ENCODE results near the gene ERVMER34-1.

Gene ERVMER34-1

GRCh38 chr4:52716364-52717151, 34.7 kb downstream of the ERVMER34-1 start:
- no peak for DNase-seq

- no peak for DNase-seq
Observed at GRCh38 chr4:52715914-52716313, 35.3 kb downstream of the ERVMER34-1 start.

GRCh38 chr4:52715255-52715897, 35.8 kb downstream of the ERVMER34-1 start:
- DNase-seq, result no peak

GRCh38 chr4:52714597-52715254, 36.5 kb downstream of the ERVMER34-1 start:
- no peak for DNase-seq

GRCh38 chr4:52713456-52713937, 37.7 kb downstream of the ERVMER34-1 start:
- DNase-seq, result no peak

- peak; percentile 76 to 96 for DNase-seq
Observed at GRCh38 chr4:52712251-52713130, 38.7 kb downstream of the ERVMER34-1 start.

GRCh38 chr4:52711834-52712250, 39.4 kb downstream of the ERVMER34-1 start:
- no peak for DNase-seq

GRCh38 chr4:52711272-52711671, 40.0 kb downstream of the ERVMER34-1 start:
- no peak for DNase-seq

- DNase-seq, result no peak
Observed at GRCh38 chr4:52709155-52709554, 42.1 kb downstream of the ERVMER34-1 start.

- DNase-seq, result peak; percentile 60 to 79
Observed at GRCh38 chr4:52704661-52705060, 46.6 kb downstream of the ERVMER34-1 start.

GRCh38 chr4:52704133-52704532, 47.1 kb downstream of the ERVMER34-1 start:
- peak in 1 of 2 experiments; percentile 65 for DNase-seq

- no peak for DNase-seq
Observed at GRCh38 chr4:52701207-52701606, 50.0 kb downstream of the ERVMER34-1 start.

GRCh38 chr4:52694936-52695335, 56.3 kb downstream of the ERVMER34-1 start:
- peak; percentile 64 to 90 for DNase-seq

GRCh38 chr4:52693492-52693891, 57.7 kb downstream of the ERVMER34-1 start:
- DNase-seq, result no peak

Measured in NCI-H446 (cell line).